HUES6 (cell line): ENCODE data around the gene WBP2.
"Not testable (repeated sequence)": the region's sequence is repeated elsewhere in the genome, so short reads cannot be mapped to it uniquely, and the experiment has no call there.

Experiments used
- H3K27ac ChIP-seq: 2 replicates; pipeline ENCODE4 v1.7.0; 2013; ENCODE audit warnings: low read depth, mild to moderate bottlenecking, low read length, inconsistent platforms
- H3K27me3 ChIP-seq: 2 replicates; pipeline ENCODE4 v1.6.1; 2013; ENCODE audit warnings: low read length; ENCODE audit not compliant: control insufficient read depth, insufficient read depth
- H3K36me3 ChIP-seq: 2 replicates; pipeline ENCODE4 v1.6.1; 2013; ENCODE audit warnings: low read length; ENCODE audit not compliant: control insufficient read depth, insufficient read depth
- H3K4me1 ChIP-seq: 2 replicates; pipeline ENCODE4 v1.6.1; 2013; ENCODE audit warnings: low read length; ENCODE audit not compliant: control insufficient read depth, insufficient read depth
- H3K4me3 ChIP-seq: 2 replicates; pipeline ENCODE4 v1.5.1; 2013; ENCODE audit warnings: low read depth, low read length
- H3K9ac ChIP-seq: one replicate; pipeline ENCODE4 v1.6.1; 2013; ENCODE audit warnings: mild to moderate bottlenecking, low read length
- H3K9me3 ChIP-seq: 2 replicates; pipeline ENCODE4 v1.6.1; 2013; ENCODE audit warnings: low read depth, low read length; ENCODE audit not compliant: control insufficient read depth, insufficient read depth

WBP2 gene

DNA sequence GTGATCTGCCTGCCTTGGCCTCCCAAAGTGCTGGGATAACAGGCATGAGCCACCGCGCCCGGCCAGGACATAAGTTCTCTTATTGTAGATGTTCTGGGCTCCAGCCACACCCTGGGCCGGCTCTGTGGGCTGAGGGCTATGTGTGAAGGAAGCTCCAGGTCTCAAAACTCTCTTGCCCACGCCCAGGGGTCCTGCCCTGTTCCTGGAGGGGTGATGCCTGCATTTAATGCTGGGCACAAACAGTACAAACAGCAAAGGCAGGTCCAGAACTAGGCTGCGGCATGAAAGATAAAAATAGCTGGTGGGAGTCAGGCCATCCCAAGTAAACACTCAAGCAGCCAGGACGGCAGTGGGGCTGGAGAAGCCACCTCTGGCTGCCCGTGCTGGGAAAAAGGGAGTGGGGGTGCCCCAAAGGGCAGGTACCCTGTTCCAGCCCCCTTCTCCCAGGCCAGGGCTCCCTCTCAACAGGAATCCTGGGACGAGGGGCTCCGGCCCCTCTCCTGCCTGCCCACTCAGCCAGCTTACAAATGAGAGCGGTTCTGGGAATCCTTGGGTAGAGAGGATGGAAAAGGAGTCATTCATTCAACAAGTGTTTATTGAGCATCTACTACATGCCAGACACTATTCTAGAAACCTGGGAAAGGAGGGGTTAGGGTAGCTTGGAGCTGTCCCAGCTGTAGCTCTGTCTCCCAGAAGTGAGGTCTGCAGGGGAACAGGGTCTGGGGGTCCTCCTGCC is 18.6 kb upstream of the WBP2 start:
- Histone ChIP-seq H3K27me3 (peaks cover 22% of the 10 kb centered on the region), H3K4me3 (no peak overlapping the region), H3K36me3 (no peaks in the 10 kb centered on the region), H3K9me3 (no peaks in the 10 kb centered on the region), H3K4me1 (peaks cover 42% of the 10 kb centered on the region), H3K9ac (no peak overlapping the region), H3K27ac (no peak overlapping the region)

DNA sequence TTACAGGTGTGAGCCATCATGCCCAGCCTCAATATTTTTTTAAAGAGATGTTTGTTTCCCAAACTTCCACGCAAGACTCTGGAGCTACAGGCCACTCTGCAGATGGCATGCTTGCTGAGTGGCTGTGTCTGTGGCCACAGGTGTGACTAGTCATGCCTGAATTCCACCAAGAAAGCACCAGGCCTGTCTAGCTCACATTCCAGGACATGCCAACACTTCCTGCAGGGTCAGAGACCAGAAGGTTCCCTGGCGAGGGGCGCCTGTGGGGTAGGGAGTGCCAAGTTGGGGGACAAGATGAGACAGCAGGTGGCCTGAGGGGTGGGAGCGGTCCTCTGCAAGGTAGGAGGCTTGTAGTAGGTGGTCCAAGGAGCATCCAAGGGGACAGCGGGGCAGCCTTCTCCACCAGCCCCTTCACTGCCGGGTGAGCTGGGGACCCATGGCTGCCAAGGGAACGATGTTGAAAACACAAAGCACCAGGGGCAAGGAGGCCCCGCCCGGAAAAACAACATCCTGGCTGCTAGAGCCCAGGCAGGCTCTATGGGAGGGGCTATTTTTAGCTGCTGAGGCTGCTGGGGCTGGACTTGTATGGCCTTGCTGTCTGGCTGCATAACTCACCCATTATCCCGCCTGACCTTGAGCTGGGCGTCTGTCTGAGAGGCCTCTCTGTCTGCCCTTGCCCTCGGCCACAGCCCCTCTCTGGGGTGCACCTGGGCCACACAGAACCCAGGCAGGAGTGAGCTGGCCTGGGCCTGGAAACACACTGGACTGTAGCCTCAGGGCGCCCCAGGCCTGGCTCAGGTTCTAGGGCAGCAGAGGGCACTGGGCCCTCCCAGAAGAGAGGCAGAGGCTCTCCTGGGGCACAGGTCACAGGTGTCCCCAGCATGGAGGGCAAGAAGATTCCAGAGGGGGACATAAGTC is 17.6 kb upstream of the WBP2 start:
- peaks cover 13% of the 10 kb centered on the region for H3K27me3 ChIP-seq
- H3K36me3 ChIP-seq: no peaks in the 10 kb centered on the region
- peaks cover 42% of the 10 kb centered on the region for H3K4me1 ChIP-seq
- no peak overlapping the region for H3K4me3 ChIP-seq
- no peak overlapping the region for H3K27ac ChIP-seq
- no peak overlapping the region for H3K9ac ChIP-seq
- H3K9me3 ChIP-seq: no peaks in the 10 kb centered on the region

DNA sequence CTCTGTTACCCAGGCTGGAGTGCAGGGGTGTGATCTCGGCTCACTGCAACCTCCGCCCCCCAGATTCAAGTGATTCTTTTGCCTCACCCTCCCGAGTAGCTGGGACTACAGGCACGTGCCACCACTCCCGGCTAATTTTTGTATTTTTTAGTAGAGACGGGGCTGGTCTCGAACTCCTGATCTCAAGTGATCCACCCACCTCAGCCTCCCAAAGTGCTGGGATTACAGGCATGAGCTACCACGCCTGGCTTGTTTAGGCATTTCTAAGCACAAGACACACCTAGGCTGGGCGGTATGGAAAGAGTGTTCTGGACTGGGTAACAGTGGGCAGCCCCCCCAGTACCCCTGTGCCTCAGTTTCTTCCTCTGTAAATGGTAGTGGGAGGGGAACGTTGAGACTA is 15.1 kb upstream of the WBP2 start:
- H3K36me3 ChIP-seq, H3K27me3 ChIP-seq, H3K27ac ChIP-seq, H3K4me3 ChIP-seq, H3K9ac ChIP-seq, H3K9me3 ChIP-seq: not testable (repeated sequence)
- peaks cover 23% of the 10 kb centered on the region for H3K4me1 ChIP-seq

DNA sequence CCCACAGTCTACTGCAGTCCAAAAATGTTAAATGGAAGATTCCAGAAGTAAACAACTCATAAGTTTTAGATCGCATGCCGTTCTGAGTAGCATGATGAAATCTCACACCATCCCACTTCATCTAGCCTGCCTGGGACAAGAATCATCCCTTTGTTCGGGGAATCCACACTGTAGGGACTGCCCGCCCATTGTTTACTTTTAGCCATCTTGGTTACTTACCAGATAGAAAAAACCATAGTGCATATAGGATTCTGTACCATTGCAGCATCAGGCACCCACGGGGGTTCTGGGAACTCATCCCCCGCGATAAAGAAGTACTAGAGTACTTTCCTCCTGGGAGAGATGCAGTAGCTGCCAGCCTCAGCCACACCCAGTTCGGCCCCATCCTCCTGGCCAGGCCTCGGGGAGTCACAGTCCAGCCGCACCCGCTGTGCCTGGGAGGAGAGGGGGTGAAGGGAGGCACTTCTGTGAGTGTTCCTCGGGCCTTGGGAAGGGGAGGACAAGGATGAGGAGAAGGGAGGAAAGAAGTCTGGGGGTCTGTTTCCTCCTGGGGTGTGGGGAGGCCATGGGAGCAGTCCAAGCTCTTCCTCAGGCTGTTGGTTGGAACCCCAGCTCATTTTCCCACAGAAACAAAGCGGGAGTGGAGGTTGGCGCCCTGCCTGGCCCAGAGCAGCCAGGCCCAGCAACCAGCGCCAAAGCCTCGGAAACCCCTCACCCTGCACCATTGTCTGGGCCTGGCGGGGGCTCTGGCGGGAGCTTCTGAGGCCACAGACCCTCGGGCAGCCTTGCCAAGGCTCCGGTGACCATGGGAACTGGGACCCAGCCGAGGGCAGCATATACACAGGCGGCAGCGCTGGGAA is 14.4 kb upstream of the WBP2 start:
- Histone ChIP-seq H3K27ac (no peak overlapping the region), H3K9ac (peak overlapping the region; percentile 33), H3K4me3 (no peak overlapping the region), H3K4me1 (peaks cover 26% of the 10 kb centered on the region), H3K36me3 (no peaks in the 10 kb centered on the region), H3K9me3 (no peaks in the 10 kb centered on the region), H3K27me3 (no peaks in the 10 kb centered on the region)

DNA sequence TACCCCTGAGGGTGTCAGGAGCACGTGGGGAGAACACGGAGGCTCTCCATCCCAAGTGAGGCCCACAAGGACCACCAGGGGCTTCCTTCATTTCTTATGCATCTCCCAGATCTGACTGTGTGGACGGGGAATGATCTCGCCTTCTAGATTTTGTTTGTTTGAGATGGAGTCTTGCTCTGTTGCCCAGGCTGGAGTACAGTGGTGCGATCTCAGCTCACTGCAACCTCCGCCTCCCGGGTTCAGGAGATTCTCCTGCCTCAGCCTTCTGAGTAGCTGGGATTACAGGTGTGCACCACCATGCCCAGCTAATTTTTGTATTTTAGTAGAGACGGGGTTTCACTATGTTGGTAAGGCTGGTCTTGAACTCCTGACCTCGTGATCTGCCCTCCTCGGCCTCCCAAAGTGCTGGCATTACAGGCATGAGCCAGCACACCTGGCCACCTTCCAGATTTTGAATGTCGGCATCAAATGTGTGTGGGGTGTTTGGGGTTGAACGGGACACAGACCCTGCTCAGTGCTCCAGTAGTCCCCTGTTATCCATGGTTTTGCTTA is 13.7 kb upstream of the WBP2 start:
- H3K36me3 ChIP-seq, H3K27ac ChIP-seq, H3K4me3 ChIP-seq, H3K27me3 ChIP-seq, H3K9ac ChIP-seq, H3K9me3 ChIP-seq: not testable (repeated sequence)
- H3K4me1 ChIP-seq: peaks cover 30% of the 10 kb centered on the region

DNA sequence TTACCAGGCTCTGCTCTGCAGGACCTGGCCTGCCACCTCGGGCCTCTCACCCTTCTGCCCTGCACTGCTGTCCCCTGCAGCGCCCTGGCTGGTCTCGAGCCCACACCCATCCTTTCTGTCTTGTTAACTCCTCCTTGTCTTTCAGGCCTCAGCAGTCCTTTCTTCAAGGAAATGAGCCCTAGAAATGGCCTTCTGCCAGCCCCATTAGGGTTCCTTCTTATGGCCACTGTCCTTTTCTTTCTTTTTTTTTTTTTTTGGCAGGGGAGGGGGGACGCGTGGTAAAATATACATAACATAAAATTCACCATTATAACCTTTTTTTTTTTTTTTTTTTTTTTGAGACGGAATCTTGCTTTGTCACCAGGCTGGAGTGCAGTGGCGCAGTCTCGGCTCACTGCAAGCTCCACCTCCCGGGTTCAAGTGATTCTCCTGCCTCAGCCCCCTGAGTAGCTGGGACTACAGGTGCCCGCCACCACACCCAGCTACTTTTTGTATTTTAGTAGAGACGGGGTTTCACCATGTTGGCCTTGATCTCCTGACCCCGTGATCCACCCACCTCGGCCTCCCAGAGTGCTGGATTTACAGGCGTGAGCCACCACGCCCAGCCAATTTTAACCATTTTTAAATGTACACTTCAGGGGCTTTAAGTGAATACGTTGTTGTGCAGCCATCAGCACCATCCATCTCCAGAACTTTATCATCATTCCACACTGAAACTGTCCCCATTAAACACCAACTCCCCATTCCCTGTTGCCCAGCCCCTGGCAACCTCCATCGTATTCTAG is 10.5 kb upstream of the WBP2 start:
- H3K4me3 ChIP-seq, H3K9ac ChIP-seq, H3K27ac ChIP-seq: not testable (repeated sequence)

DNA sequence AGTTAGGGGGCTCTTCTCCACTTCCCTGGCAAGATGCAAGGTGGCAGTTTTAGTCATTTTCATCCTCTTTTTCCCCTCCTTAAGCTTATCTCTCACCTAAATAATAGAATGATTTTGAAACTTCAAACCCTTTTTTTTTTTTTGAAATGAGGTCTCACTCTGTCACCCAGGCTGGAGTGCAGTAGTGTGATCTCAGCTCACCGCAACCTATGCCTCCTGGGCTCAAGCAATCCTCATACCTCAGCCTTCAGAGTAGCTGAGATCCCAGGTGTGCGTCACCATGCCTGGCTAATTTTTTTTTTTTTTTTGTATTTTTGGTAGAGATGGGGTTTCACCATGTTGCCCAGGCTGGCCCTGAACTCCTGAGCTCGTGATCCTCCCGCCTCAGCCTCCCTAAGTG is 9.8 kb upstream of the WBP2 start:
- H3K9me3 ChIP-seq, H3K27ac ChIP-seq, H3K27me3 ChIP-seq, H3K9ac ChIP-seq, H3K4me3 ChIP-seq, H3K36me3 ChIP-seq: not testable (repeated sequence)
- H3K4me1 ChIP-seq: peaks cover 16% of the 10 kb centered on the region; the same call in 1 of the 2 replicates

More for the DNA sequence above, 10.5 kb upstream of the WBP2 start:
- H3K36me3 ChIP-seq, H3K27me3 ChIP-seq, H3K9me3 ChIP-seq: not testable (repeated sequence)
- peaks cover 18% of the 10 kb centered on the region; the same call in 1 of the 2 replicates for H3K4me1 ChIP-seq

DNA sequence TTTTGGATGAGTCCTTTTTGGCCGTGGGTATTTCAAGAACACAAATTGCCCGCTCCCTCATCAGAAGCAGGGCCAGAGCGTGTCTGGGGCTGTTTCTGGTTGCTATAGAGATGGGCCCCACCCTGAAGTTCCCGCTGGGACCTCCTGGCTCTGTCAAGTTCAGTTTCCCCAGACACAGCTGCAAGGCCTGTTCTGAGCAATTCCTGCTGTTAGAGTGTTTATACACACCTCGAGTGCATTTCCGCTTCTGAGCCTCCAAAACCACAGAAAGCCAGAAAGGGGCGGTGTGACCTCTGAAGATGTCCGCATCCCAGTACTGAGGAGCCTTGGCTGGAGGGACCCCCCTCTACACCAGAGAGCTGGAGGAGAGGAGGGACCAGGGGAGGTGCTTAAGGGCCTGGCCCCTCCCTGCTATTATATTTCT is 9.3 kb upstream of the WBP2 start:
- Histone ChIP-seq H3K27ac (no peak overlapping the region), H3K9ac (no peak overlapping the region), H3K27me3 (no peaks in the 10 kb centered on the region), H3K9me3 (no peaks in the 10 kb centered on the region), H3K36me3 (no peaks in the 10 kb centered on the region), H3K4me1 (peaks cover 11% of the 10 kb centered on the region; the same call in 1 of the 2 replicates), H3K4me3 (no peak overlapping the region)

DNA sequence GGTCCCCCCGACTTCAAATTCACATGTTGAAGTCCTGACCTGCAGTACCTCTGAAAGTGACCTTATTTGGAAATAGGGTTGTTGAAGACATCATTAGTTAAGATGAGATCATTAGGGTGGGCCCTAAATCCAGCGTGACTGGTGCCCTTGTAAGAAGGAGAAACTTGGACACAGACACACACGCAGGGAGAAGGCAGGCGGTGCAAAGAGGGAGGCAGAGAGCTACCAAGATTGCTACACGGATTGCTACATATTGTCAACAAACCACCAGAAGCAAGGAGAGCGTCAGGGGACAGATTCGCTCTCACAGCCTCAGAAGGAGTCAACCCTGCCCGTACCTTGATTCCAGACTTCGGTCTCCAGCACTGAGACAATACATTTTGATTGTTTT is 6.8 kb upstream of the WBP2 start:
- Histone ChIP-seq H3K9ac (no peak overlapping the region), H3K27ac (no peak overlapping the region), H3K9me3 (no peaks in the 10 kb centered on the region), H3K36me3 (no peaks in the 10 kb centered on the region), H3K4me3 (no peak overlapping the region), H3K4me1 (peaks cover 7% of the 10 kb centered on the region; the same call in 1 of the 2 replicates), H3K27me3 (no peaks in the 10 kb centered on the region)

DNA sequence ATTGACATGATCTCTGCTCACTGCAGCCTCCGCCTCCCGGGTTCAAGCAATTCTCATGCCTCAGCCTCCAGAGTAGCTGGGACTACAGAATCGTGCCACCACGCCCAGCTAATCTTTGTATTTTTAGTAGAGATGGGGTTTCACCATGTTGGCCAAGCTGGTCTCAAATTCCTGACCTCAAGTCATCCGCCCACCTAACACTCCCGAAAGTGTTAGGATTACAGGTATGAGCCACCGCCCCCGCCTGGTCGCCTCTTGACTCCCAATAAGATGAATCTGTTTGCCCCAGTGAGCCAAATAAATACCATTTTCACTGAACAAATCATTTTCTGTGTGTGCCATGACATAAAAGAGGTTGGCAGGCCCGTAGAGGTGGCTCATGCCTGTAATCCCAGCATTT is 4.2 kb upstream of the WBP2 start:
- H3K27ac ChIP-seq, H3K9me3 ChIP-seq, H3K9ac ChIP-seq, H3K4me3 ChIP-seq, H3K36me3 ChIP-seq, H3K4me1 ChIP-seq, H3K27me3 ChIP-seq: not testable (repeated sequence)
